Astrocyte (in vitro differentiated cells and primary cell): ENCODE data around the gene AHNAK. TPM values are rescaled to one million over a fixed set of nuclear protein-coding genes. Genes with fewer than 3 reads are reported as not detected.
A peak's percentile ranks its signal among the peaks of the same experiment; 100 is the strongest.

Experiments
- DNase-seq: peaks from one replicate; pipeline ENCODE4 v3.0.0-alpha.2; 2010; ENCODE audit warnings: low read depth
- FAIRE-seq: peaks from 2 replicates; lab custom pipeline; 2011; peaks lifted over from hg19 to GRCh38; lab: Jason Lieb, UNC
- H2AFZ ChIP-seq: 2 replicates; pipeline ENCODE4 v1.6.0; 2012; ENCODE audit warnings: low read depth, low read length, inconsistent platforms
- H3K27ac ChIP-seq: 2 replicates; pipeline ENCODE4 v1.5.1; 2011; ENCODE audit warnings: low read depth, low read length, inconsistent platforms
- H3K27me3 ChIP-seq: 2 replicates; pipeline ENCODE4 v1.6.0; 2011; ENCODE audit warnings: low read length, inconsistent platforms; ENCODE audit not compliant: insufficient read depth
- H3K36me3 ChIP-seq: 2 replicates; pipeline ENCODE4 v1.5.1; 2011; ENCODE audit warnings: low read length, inconsistent platforms; ENCODE audit not compliant: insufficient read depth
- H3K4me1 ChIP-seq: 2 replicates; pipeline ENCODE4 v1.5.1; 2011; ENCODE audit warnings: low read length, inconsistent platforms; ENCODE audit not compliant: insufficient read depth
- H3K4me2 ChIP-seq: 2 replicates; pipeline ENCODE4 v1.6.0; 2012; ENCODE audit warnings: low read length, inconsistent platforms
- H3K4me3 ChIP-seq: 2 replicates; pipeline ENCODE4 v1.5.1; 2011; ENCODE audit warnings: low read depth, mild to moderate bottlenecking, low read length, inconsistent platforms; ENCODE audit not compliant: insufficient read depth
- H3K79me2 ChIP-seq: 2 replicates; pipeline ENCODE4 v1.6.0; 2012; ENCODE audit warnings: mild to moderate bottlenecking, low read length, inconsistent platforms; ENCODE audit not compliant: insufficient read depth
- H3K9ac ChIP-seq: 2 replicates; pipeline ENCODE4 v1.6.0; 2012; ENCODE audit warnings: mild to moderate bottlenecking, low read length, inconsistent platforms
- H3K9me3 ChIP-seq: 2 replicates; pipeline ENCODE4 v1.5.1; 2012; ENCODE audit warnings: low read depth, mild to moderate bottlenecking, low read length, inconsistent platforms; ENCODE audit not compliant: insufficient read depth
- H4K20me1 ChIP-seq: 2 replicates; pipeline ENCODE4 v1.6.0; 2012; ENCODE audit warnings: low read length, inconsistent platforms; ENCODE audit not compliant: insufficient read depth
- H3K27ac Mint-ChIP-seq: one replicate; pipeline ENCODE4 v1.8.0; 2021; ENCODE audit warnings: mild to moderate bottlenecking, mixed read lengths; ENCODE audit not compliant: unreplicated experiment
- H3K27me3 Mint-ChIP-seq: one replicate; pipeline ENCODE4 v1.8.0; 2021; ENCODE audit warnings: low read depth, mixed read lengths; ENCODE audit not compliant: unreplicated experiment
- H3K36me3 Mint-ChIP-seq: one replicate; pipeline ENCODE4 v1.8.0; 2021; ENCODE audit warnings: low read depth, mixed read lengths; ENCODE audit not compliant: unreplicated experiment
- H3K4me1 Mint-ChIP-seq: one replicate; pipeline ENCODE4 v1.8.0; 2021; ENCODE audit warnings: low read depth, mixed read lengths; ENCODE audit not compliant: unreplicated experiment
- H3K4me3 Mint-ChIP-seq: one replicate; pipeline ENCODE4 v1.8.0; 2021; ENCODE audit warnings: mild to moderate bottlenecking, moderate library complexity, mixed read lengths; ENCODE audit not compliant: unreplicated experiment
- H3K9me3 Mint-ChIP-seq: one replicate; pipeline ENCODE4 v1.8.0; 2021; ENCODE audit warnings: mild to moderate bottlenecking, mixed read lengths; ENCODE audit not compliant: unreplicated experiment
- CTCF ChIP-seq: IDR thresholded peaks from 2 replicates; pipeline ENCODE4 v1.5.1; 2011; ENCODE audit warnings: low read depth, mild to moderate bottlenecking, inconsistent platforms, low read length, moderate library complexity; ENCODE audit not compliant: insufficient read depth
- EZH2 ChIP-seq: IDR thresholded peaks from 2 replicates; pipeline ENCODE4 v1.6.1; 2012; ENCODE audit warnings: mild to moderate bottlenecking, low read length, inconsistent platforms; ENCODE audit not compliant: insufficient read depth
- total RNA-seq: library from RNA; stranded (reverse); gene quantifications from 2 replicates; pipeline ENCODE4 v1.2.1, GENCODE V29; 2021

AHNAK gene
- total RNA-seq, 1 donor from 2014 or later: 378 TPM

- peak overlapping the region; percentile 41 for H3K4me3 Mint-ChIP-seq
- H3K36me3 ChIP-seq: peaks cover 15% of the 10 kb centered on the region
- FAIRE-seq: no peak
- H3K4me2 ChIP-seq: no peak overlapping the region
- H3K4me3 ChIP-seq: no peak overlapping the region
- H3K79me2 ChIP-seq: peaks cover 17% of the 10 kb centered on the region
- H3K27me3 ChIP-seq: no peaks in the 10 kb centered on the region
- DNase-seq: no peak
- no peak for TF ChIP-seq EZH2
- no peak for TF ChIP-seq CTCF
- H3K4me1 ChIP-seq: peaks cover 8% of the 10 kb centered on the region
- no peak overlapping the region for H2AFZ ChIP-seq
- no peak overlapping the region for H3K9ac ChIP-seq
- H3K4me1 Mint-ChIP-seq: no peaks in the 10 kb centered on the region
- peaks cover 4% of the 10 kb centered on the region for H4K20me1 ChIP-seq
- H3K9me3 ChIP-seq: no peaks in the 10 kb centered on the region
- H3K9me3 Mint-ChIP-seq: no peaks in the 10 kb centered on the region
- peaks cover 9% of the 10 kb centered on the region for H3K36me3 Mint-ChIP-seq
- no peaks in the 10 kb centered on the region for H3K27me3 Mint-ChIP-seq
- H3K27ac Mint-ChIP-seq: no peak overlapping the region
- no peak overlapping the region for H3K27ac ChIP-seq
Observed at GRCh38 chr11:62580959-62581715, 34.5 kb upstream of the AHNAK start.

GRCh38 chr11:62579252-62579651 is 32.6 kb upstream of the AHNAK start:
- Histone ChIP-seq H4K20me1 (peaks cover 4% of the 10 kb centered on the region), H2AFZ (no peak overlapping the region), H3K27ac (no peak overlapping the region), H3K9ac (no peak overlapping the region), H3K9me3 (no peaks in the 10 kb centered on the region), H3K79me2 (peaks cover 30% of the 10 kb centered on the region), H3K4me3 (no peak overlapping the region), H3K36me3 (peaks cover 11% of the 10 kb centered on the region), H3K27me3 (no peaks in the 10 kb centered on the region), H3K4me1 (peaks cover 27% of the 10 kb centered on the region), H3K4me2 (no peak overlapping the region)
- TF ChIP-seq EZH2 (no peak), CTCF (no peak)
- no peak for FAIRE-seq
- H3K27ac Mint-ChIP-seq: no peak overlapping the region
- peak; percentile 36 for DNase-seq
- no peaks in the 10 kb centered on the region for H3K9me3 Mint-ChIP-seq
- no peaks in the 10 kb centered on the region for H3K27me3 Mint-ChIP-seq
- peaks cover 11% of the 10 kb centered on the region for H3K36me3 Mint-ChIP-seq
- peaks cover 9% of the 10 kb centered on the region for H3K4me1 Mint-ChIP-seq
- H3K4me3 Mint-ChIP-seq: no peak overlapping the region

- Histone ChIP-seq H3K9ac (no peak overlapping the region), H3K4me2 (no peak overlapping the region), H3K27ac (no peak overlapping the region), H3K4me1 (peaks cover 27% of the 10 kb centered on the region), H4K20me1 (peaks cover 4% of the 10 kb centered on the region), H3K79me2 (peaks cover 33% of the 10 kb centered on the region), H3K27me3 (no peaks in the 10 kb centered on the region), H3K36me3 (peaks cover 7% of the 10 kb centered on the region), H3K9me3 (no peaks in the 10 kb centered on the region), H3K4me3 (no peak overlapping the region), H2AFZ (no peak overlapping the region)
- Mint-ChIP-seq H3K36me3 (peaks cover 14% of the 10 kb centered on the region), H3K27me3 (no peaks in the 10 kb centered on the region), H3K4me3 (no peak overlapping the region), H3K4me1 (peaks cover 9% of the 10 kb centered on the region), H3K27ac (no peak overlapping the region), H3K9me3 (no peaks in the 10 kb centered on the region)
- no peak for TF ChIP-seq CTCF
- FAIRE-seq (no peak), DNase-seq (no peak)
Observed at GRCh38 chr11:62578541-62578940, 31.9 kb upstream of the AHNAK start.
